Chondrocyte (in vitro differentiated cells): ENCODE results near the gene IER5L. TPM values are rescaled to one million over a fixed set of nuclear protein-coding genes. Genes with fewer than 3 reads are reported as not detected.

ENCODE experiments used
- DNase-seq: peaks from one replicate; pipeline ENCODE4 v3.0.0; 2021; ENCODE audit warnings: mixed read lengths, low spot score
- H3K27ac Mint-ChIP-seq: one replicate; pipeline ENCODE4 v1.8.0; 2021; ENCODE audit warnings: mild to moderate bottlenecking, moderate library complexity, mixed read lengths; ENCODE audit not compliant: unreplicated experiment
- H3K27me3 Mint-ChIP-seq: 2 replicates; pipeline ENCODE4 v1.8.0; 2021; ENCODE audit warnings: low read depth, mixed read lengths
- H3K36me3 Mint-ChIP-seq: 2 replicates; pipeline ENCODE4 v1.8.0; 2021; ENCODE audit warnings: low read depth, mixed read lengths
- H3K4me1 Mint-ChIP-seq: 2 replicates; pipeline ENCODE4 v1.8.0; 2021; ENCODE audit warnings: low read depth, mild to moderate bottlenecking, mixed read lengths
- H3K4me3 Mint-ChIP-seq: one replicate; pipeline ENCODE4 v1.8.0; 2021; ENCODE audit warnings: mild to moderate bottlenecking, moderate library complexity, mixed read lengths; ENCODE audit not compliant: unreplicated experiment
- H3K9me3 Mint-ChIP-seq: 2 replicates; pipeline ENCODE4 v1.8.0; 2021; ENCODE audit warnings: low read depth, mixed read lengths
- total RNA-seq: library from RNA; stranded (reverse); gene quantifications from 3 replicates; pipeline ENCODE4 v1.2.1, GENCODE V29; 2021
- TF ChIP-seq, protein P1 (sequence below): fragments of 200-600 bp; sonication (generic); IDR thresholded peaks from 2 replicates; pipeline ENCODE4 v1.5.0; 2021; ENCODE audit warnings: antibody characterized with exemption, mild to moderate bottlenecking, moderate library complexity

Gene IER5L
- total RNA-seq, 1 donor from 2014 or later = 37.2 TPM

DNA sequence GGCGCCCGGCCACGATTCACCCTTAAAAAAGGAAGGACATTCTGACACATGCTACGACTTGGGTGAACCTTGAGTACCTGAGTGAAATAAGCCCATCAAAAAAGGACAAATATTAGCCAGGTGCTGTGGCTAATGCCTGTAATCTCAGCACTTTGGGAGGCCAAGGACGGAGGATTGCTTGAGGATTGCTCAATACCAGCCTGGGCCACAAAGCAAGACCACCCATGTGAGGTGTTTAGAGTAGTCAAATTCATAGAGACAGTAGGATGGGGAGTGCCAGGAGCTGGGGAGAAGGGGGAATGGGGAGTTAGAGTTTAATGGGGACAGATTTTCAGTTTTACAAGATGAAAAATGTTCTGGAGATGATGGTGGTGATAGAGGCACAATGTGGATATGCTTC, 32.1 kb upstream of the IER5L start:
- no peaks in the 10 kb centered on the region for H3K36me3 Mint-ChIP-seq
- no peaks in the 10 kb centered on the region for H3K9me3 Mint-ChIP-seq
- H3K27ac Mint-ChIP-seq = no peak overlapping the region
- no peak for DNase-seq
- H3K27me3 Mint-ChIP-seq = no peaks in the 10 kb centered on the region
- TF ChIP-seq, protein P1, sequence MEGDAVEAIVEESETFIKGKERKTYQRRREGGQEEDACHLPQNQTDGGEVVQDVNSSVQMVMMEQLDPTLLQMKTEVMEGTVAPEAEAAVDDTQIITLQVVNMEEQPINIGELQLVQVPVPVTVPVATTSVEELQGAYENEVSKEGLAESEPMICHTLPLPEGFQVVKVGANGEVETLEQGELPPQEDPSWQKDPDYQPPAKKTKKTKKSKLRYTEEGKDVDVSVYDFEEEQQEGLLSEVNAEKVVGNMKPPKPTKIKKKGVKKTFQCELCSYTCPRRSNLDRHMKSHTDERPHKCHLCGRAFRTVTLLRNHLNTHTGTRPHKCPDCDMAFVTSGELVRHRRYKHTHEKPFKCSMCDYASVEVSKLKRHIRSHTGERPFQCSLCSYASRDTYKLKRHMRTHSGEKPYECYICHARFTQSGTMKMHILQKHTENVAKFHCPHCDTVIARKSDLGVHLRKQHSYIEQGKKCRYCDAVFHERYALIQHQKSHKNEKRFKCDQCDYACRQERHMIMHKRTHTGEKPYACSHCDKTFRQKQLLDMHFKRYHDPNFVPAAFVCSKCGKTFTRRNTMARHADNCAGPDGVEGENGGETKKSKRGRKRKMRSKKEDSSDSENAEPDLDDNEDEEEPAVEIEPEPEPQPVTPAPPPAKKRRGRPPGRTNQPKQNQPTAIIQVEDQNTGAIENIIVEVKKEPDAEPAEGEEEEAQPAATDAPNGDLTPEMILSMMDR = no peak
- no peaks in the 10 kb centered on the region for H3K4me1 Mint-ChIP-seq
- no peak overlapping the region for H3K4me3 Mint-ChIP-seq

DNA sequence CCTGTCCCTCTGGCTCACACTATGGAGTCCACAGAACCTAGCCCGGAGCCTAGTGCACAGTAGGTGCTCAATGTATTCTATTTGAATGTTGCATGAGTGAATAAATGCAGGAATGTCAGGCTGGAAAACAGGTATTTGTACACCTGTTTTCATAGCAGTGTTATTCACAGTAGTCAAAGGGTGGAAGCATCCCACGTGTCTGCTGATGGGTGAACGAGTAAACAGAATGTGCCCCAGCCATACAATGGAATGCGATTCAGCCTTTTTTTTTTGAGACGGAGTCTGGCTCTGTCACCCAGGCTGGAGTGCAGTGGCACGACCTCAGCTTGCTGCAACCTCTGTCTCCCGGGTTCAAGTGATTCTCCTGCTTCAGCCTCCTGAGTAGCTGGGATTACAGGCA, 31.5 kb upstream of the IER5L start:
- Mint-ChIP-seq H3K27ac (no peak overlapping the region), H3K27me3 (no peaks in the 10 kb centered on the region), H3K9me3 (no peaks in the 10 kb centered on the region), H3K4me3 (no peak overlapping the region), H3K4me1 (no peaks in the 10 kb centered on the region), H3K36me3 (no peaks in the 10 kb centered on the region)
- TF ChIP-seq, protein P1 = no peak
- DNase-seq = no peak

DNA sequence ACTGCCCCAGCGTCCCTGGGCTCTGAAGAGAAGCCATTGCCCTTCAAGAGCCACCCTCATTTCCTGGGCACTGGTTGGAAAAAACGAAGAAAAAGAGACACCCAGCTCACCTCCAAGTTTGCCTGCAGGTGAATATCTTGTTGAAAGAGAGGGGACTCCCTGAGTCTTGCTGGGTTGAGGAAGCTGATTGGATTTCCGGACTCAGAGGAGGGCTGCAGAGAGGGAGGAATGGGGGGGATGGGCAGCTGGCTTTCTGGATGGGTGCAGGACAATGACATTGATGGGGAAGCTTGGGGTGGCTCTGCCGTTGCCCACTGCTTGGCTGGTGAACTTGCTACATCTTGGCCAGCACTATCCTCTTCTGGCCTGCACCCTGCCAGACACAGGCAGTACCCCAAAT, 31.0 kb upstream of the IER5L start:
- no peak overlapping the region for H3K27ac Mint-ChIP-seq

DNA sequence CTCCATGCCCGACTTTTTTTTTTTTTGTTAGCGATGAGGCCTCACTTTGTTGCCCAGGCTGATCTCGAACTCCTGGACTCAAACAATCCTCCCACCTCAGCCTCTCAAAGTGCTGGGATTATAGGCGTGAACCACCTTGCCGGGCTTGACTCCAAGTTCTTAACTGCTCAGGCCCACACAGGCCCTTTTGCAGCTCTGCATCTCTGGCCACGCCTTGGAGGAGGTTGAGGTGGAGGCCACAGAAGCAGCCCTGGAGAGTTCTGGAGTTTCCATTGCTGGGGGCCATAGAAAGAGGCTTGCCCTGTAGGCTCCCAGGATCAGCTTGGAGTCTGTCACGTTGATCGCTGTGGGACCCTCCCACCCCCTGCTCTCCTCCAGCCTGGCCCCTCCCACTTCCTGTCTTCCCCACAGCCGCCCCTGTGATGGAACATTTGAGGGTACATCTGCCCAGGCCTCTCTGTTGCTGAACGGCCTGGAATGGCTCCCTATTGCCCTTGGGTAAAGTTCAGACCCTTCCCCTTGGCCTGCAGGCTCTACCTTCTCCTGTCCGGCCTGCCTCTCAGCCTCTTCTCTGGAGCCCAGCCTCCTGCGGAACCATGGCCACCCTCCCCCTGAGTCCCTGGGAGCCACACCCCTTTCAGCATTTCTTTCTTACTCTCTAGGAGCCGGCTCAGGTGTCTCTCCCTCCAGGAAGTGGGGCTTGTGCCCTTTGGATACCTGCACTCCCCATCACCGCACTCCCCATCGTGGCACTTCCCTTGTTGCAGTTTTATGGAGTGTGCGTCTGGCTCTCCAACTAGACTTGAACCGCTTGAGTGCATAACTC, 30.4 kb upstream of the IER5L start:
- H3K36me3 Mint-ChIP-seq = no peaks in the 10 kb centered on the region
- TF ChIP-seq, protein P1 = no peak
- no peaks in the 10 kb centered on the region for H3K9me3 Mint-ChIP-seq
- no peak overlapping the region for H3K27ac Mint-ChIP-seq
- H3K27me3 Mint-ChIP-seq = no peaks in the 10 kb centered on the region
- no peak overlapping the region for H3K4me3 Mint-ChIP-seq
- H3K4me1 Mint-ChIP-seq = peaks cover under 1% of the 10 kb centered on the region
- no peak for DNase-seq

More for the DNA sequence above, 31.0 kb upstream of the IER5L start:
- DNase-seq = no peak
- Mint-ChIP-seq H3K9me3 (no peaks in the 10 kb centered on the region), H3K4me3 (no peak overlapping the region), H3K27me3 (no peaks in the 10 kb centered on the region), H3K4me1 (no peaks in the 10 kb centered on the region), H3K36me3 (no peaks in the 10 kb centered on the region)
- TF ChIP-seq, protein P1 = no peak

DNA sequence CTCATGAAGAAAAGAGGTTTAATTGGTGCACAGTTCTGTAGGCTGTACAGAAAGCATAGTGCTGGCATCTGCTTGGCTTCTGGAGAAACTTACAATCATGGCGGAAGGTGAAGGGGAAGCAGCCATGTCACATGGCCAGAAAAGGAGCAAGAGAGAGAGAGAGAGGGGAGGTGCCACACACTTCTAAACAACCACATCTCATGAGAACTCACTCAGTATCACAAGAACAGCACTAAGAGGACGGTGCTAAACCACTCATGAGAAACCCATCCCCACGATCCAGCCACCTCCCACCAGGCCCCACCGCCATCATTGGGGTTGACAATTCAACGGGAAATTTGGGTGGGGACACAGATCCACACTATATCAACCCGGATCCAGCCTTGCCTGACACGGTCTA, 28.8 kb upstream of the IER5L start:
- Mint-ChIP-seq H3K27ac (no peak overlapping the region), H3K27me3 (no peaks in the 10 kb centered on the region), H3K36me3 (no peaks in the 10 kb centered on the region), H3K4me3 (no peak overlapping the region), H3K9me3 (no peaks in the 10 kb centered on the region), H3K4me1 (peaks cover 3% of the 10 kb centered on the region)
- TF ChIP-seq, protein P1 = no peak
- no peak for DNase-seq
